GM13977 (cell line): Measurements from ENCODE around the gene WFS1.

Source experiments
- DNase-seq: peaks from one replicate; pipeline ENCODE4 v3.0.0; 2012; ENCODE audit warnings: low spot score
- in situ Hi-C: fragments of 300-500 bp; cut with MboI; formaldehyde crosslinking; loops from one replicate; pipeline ENCODE4 v1.12.0; 2022; ENCODE audit warnings: low sequenced_read_pairs, low pct_unique_long_range_greater_than_20kb, mixed read lengths, inconsistent platforms; ENCODE audit not compliant: unreplicated experiment
- TF ChIP-seq, protein P1 (sequence below): IDR thresholded peaks from 2 replicates; pipeline ENCODE4 v1.5.1; 2012; ENCODE audit warnings: mild to moderate bottlenecking, control low read depth; ENCODE audit not compliant: insufficient read depth; ENCODE audit errors: extremely low read depth, missing control alignments

The WFS1 gene

DNA sequence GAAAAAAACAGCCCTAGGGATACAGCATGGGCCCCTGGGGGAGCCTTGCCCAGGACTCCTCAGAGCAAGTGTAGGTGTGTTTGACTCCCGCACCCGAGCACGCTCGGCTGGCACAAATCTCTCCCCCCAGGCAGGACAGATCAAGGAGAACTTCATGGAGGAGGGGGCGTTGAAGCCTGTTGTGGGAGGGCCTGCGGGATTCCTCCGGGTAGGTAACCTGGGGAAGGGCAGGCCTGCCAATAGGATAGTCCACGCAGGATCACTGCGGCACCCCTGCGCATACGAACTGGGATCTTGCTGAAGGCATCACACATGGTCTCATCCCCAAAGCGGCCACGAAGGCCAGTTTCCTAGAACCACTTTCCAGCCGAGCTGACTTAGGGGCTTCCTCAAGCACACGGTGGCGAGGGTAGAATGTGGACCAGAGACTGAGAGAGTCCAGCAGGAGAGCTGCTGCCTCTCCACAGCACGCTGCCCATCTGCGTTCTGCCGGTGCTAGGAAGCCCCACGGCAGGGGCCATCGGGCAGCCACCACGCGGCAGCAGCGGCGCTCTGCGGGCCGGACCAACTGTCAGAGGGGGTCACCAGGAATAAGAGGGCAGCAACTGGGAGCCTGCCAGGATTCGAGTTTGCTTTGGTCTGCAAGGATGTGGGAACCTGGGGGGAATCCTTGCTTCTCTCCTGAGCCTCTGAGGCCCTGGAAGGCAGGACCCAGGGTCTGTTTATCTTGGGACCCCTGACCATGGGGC lies 56.8 kb downstream of the WFS1 start:
- in situ Hi-C loops: loop anchor here (5.0 kb wide), 1 partner anchor 74 kb away; no protein-coding TSS in a partner anchor
- DNase-seq: no peak
- TF ChIP-seq, protein P1, sequence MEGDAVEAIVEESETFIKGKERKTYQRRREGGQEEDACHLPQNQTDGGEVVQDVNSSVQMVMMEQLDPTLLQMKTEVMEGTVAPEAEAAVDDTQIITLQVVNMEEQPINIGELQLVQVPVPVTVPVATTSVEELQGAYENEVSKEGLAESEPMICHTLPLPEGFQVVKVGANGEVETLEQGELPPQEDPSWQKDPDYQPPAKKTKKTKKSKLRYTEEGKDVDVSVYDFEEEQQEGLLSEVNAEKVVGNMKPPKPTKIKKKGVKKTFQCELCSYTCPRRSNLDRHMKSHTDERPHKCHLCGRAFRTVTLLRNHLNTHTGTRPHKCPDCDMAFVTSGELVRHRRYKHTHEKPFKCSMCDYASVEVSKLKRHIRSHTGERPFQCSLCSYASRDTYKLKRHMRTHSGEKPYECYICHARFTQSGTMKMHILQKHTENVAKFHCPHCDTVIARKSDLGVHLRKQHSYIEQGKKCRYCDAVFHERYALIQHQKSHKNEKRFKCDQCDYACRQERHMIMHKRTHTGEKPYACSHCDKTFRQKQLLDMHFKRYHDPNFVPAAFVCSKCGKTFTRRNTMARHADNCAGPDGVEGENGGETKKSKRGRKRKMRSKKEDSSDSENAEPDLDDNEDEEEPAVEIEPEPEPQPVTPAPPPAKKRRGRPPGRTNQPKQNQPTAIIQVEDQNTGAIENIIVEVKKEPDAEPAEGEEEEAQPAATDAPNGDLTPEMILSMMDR: no peak

- in situ Hi-C loops: loop anchor here (5.0 kb wide), 1 partner anchor 75 kb away; no protein-coding TSS in a partner anchor
- TF ChIP-seq, protein P1: peak; percentile 96
- peak; percentile 89 for DNase-seq
Observed at GRCh38 chr4:6327220-6327917, 57.7 kb downstream of the WFS1 start.

DNA sequence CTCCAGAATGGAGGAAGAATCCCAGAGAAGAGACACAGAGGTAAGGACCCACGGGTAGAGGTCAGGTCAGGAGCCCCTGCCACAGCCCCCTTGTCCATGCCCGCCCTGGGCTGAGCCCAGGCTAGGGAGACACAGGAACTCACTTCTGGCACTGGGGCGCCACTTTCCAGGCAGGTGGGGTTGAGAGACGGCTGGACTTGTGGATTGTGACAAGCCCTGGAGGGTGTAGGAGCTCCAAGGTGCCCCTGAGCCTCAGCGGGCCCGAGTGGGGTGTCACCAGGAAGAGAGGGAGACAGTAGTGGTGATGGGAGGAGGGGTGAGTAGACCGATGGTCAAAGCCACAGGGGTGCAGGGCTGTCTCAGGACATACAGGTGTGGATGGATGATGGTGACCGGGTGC lies 58.9 kb downstream of the WFS1 start:
- DNase-seq: no peak
- in situ Hi-C loops: loop anchor here (5.0 kb wide), 1 partner anchor 76 kb away; no protein-coding TSS in a partner anchor
- TF ChIP-seq, protein P1: no peak

DNA sequence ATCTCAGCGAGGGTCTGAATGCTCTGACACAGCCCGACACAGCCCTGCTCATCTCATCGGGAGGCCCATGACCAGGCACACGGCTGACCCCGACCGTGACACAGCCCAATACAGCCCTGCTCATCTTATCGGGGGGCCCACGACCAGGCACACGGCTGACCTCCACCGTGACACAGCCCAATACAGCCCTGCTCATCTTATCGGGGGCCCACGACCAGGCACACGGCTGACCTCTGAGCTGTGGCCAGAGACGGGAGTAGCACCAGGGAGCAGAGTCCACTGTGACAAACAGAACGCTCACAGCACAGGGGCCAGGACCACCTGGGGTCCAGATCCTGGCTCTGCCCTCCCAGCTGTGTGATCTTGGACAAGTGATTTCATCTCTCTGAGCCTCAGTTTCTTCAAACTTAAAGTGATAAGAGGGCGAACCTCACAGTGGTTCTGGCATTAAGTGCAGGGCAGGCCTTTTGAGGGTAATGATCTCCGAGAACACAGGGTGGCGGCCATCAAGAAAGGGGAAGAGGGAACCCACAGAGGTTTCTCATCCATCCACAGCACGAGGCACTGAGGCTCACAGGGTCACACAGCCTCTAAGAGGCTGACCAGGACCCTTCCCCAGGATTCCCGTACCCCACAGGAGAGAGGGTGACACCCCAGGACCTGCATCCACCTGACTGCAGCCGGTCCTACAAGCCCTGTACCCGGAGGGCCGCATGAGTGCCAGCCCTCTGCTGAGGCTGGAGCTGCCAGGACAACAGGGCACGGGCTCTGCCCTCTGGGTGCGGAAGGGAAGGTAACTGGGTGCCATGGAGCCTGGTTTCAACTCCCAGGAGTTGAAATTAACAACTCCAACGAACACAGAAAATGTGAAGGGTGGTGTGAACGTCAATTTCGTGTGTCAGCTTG lies 60.1 kb downstream of the WFS1 start:
- no peak for DNase-seq
- TF ChIP-seq, protein P1: no peak
- in situ Hi-C loops: loop anchor here (5.0 kb wide), 1 partner anchor 77 kb away; no protein-coding TSS in a partner anchor

DNA sequence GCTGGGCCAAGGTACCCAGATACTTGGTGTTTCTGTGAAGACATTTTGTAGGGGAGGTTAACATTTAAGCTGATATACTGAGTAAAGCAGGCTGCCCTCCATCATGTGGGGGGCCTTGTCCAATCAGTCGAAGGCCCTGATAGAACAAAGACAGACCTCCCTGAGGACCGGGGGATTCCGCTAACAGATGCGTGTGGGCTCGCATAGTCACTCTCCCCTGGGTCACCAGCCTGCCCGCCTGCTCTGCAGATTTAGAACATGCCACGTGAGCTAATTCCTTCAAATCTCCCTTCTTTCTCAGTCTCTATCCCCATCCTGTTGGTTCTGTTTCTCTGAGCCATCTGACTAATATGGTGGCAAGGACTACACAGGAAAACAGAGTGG lies 60.7 kb downstream of the WFS1 start:
- in situ Hi-C loops: no loop called here
- TF ChIP-seq, protein P1: no peak
- no peak for DNase-seq

- DNase-seq: peak; percentile 72
- in situ Hi-C loops: no loop called here
- TF ChIP-seq, protein P1: peak; percentile 76
Observed at GRCh38 chr4:6331018-6331417, 61.4 kb downstream of the WFS1 start.
